HG02840 (cell line): ENCODE data around the gene PIGX.
"Not testable (repeated sequence)": the region's sequence is repeated elsewhere in the genome, so short reads cannot be mapped to it uniquely, and the experiment has no call there.

Source experiments
- ATAC-seq: cut with Tn5 transposase; IDR thresholded peaks from one replicate; pipeline ENCODE4 v1.9.1; 2021; ENCODE audit warnings: mild to moderate bottlenecking, moderate library complexity, moderate number of reproducible peaks; ENCODE audit not compliant: unreplicated experiment, low FRiP score

The PIGX gene

GRCh38 chr3:196699749-196700148, 12.4 kb upstream of the PIGX start:
- no peak for ATAC-seq

- ATAC-seq: no peak
Observed at GRCh38 chr3:196700801-196701200, 11.4 kb upstream of the PIGX start.

- no peak for ATAC-seq
Observed at GRCh38 chr3:196706327-196706726, 5.8 kb upstream of the PIGX start.

GRCh38 chr3:196706731-196707130, 5.4 kb upstream of the PIGX start:
- ATAC-seq: no peak

GRCh38 chr3:196707566-196707965, 4.6 kb upstream of the PIGX start:
- no peak for ATAC-seq

- ATAC-seq: no peak
Observed at GRCh38 chr3:196708467-196708866, 3.7 kb upstream of the PIGX start.

GRCh38 chr3:196712514-196713413, 587 bp downstream of the PIGX start:
- peak; percentile 51 for ATAC-seq

GRCh38 chr3:196717162-196717561, 5.0 kb downstream of the PIGX start:
- not testable (repeated sequence) for ATAC-seq

GRCh38 chr3:196721097-196721496, 8.9 kb downstream of the PIGX start:
- ATAC-seq: no peak

GRCh38 chr3:196726788-196727675, 14.9 kb downstream of the PIGX start:
- no peak for ATAC-seq

- ATAC-seq: no peak
Observed at GRCh38 chr3:196735751-196736150, 23.6 kb downstream of the PIGX start.

GRCh38 chr3:196736670-196737374, 24.6 kb downstream of the PIGX start:
- ATAC-seq: no peak

GRCh38 chr3:196737655-196738054, 25.5 kb downstream of the PIGX start:
- no peak for ATAC-seq

- peak; percentile 84 for ATAC-seq
Observed at GRCh38 chr3:196739671-196740480, 27.7 kb downstream of the PIGX start, which contains the start of gene PAK2. TSS of gene PAK2 (plus strand) at chr3:196739857. CDS start at chr3:196782647, 42,790 bp downstream.

GRCh38 chr3:196740481-196741248, 28.5 kb downstream of the PIGX start:
- ATAC-seq: no peak

GRCh38 chr3:196741249-196741889, 29.2 kb downstream of the PIGX start:
- no peak for ATAC-seq

- ATAC-seq: not testable (repeated sequence)
Observed at GRCh38 chr3:196743569-196743968, 31.4 kb downstream of the PIGX start.

- ATAC-seq: no peak
Observed at GRCh38 chr3:196749125-196749524, 36.9 kb downstream of the PIGX start.
